GM23248 (cell line): ENCODE results near the gene RAD51.

ENCODE experiments used
- EZH2 ChIP-seq: fragments of 200-600 bp; sonication (generic); IDR thresholded peaks from 2 replicates; pipeline ENCODE4 v1.6.1; 2018; ENCODE audit warnings: antibody characterized with exemption, mild to moderate bottlenecking; ENCODE audit not compliant: insufficient read depth, poor library complexity, severe bottlenecking
- EZH2phosphoT487 ChIP-seq: fragments of 200-600 bp; sonication (generic); IDR thresholded peaks from 2 replicates; pipeline ENCODE4 v1.6.1; 2018; ENCODE audit warnings: antibody characterized with exemption, moderate library complexity, mild to moderate bottlenecking, low read depth; ENCODE audit not compliant: insufficient read depth

- TF ChIP-seq EZH2phosphoT487 (no peak), EZH2 (no peak)
These were observed 21.2 kb downstream of the RAD51 start for GRCh38 chr15:40716165-40716564.
